ENCODE data around the gene LDLRAD3.

DNA sequence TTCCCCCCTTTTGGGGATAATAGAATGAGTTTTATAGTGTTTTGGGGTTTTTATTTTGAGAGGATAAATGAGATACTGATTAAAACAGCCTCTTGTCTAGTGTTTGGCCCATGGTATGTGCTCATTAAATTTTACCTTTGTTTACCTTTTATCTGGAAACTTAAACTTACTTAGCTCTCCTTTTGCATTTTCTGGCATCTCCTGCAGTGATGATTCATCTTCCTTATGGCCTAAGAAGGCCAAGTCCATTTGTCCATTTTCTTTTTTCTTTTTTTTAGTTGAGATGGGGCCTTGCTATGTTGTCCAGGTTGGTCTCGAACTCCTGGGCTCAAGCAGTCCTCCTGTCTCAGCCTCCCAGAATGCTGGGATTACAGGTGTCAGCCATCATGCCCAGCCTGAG, 189.1 kb downstream of the LDLRAD3 start:
- TF ChIP-seq, protein P1, sequence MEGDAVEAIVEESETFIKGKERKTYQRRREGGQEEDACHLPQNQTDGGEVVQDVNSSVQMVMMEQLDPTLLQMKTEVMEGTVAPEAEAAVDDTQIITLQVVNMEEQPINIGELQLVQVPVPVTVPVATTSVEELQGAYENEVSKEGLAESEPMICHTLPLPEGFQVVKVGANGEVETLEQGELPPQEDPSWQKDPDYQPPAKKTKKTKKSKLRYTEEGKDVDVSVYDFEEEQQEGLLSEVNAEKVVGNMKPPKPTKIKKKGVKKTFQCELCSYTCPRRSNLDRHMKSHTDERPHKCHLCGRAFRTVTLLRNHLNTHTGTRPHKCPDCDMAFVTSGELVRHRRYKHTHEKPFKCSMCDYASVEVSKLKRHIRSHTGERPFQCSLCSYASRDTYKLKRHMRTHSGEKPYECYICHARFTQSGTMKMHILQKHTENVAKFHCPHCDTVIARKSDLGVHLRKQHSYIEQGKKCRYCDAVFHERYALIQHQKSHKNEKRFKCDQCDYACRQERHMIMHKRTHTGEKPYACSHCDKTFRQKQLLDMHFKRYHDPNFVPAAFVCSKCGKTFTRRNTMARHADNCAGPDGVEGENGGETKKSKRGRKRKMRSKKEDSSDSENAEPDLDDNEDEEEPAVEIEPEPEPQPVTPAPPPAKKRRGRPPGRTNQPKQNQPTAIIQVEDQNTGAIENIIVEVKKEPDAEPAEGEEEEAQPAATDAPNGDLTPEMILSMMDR (IDR thresholded peaks at IDR 0.05; ENCODE audit: low read depth, low read length, poor library complexity, severe bottlenecking), result no peak
- no peak for TF ChIP-seq EZH2phosphoT487 (IDR thresholded peaks at IDR 0.05; ENCODE audit: borderline replicate concordance, low read length)

All from DOHH2 (cell line).